ENCODE results near the gene TSPAN32. TPM values are rescaled to one million over a fixed set of nuclear protein-coding genes. Genes with fewer than 3 reads are reported as not detected.

Gene TSPAN32
- total and polyA plus RNA-seq, 2 donors (not counting 3 experiments of a cell fraction or from before 2014, with no cell fraction given) = not detected

- dilution Hi-C loops (cut with MboI; ENCODE audit: extremely low pct_ligation_motif_present, low sequenced_read_pairs) = no loop called here
- Histone ChIP-seq H3K4me3 (replicated peaks in 1 of 3; ENCODE audit: insufficient read depth in 1 of 3, low read depth in 1 of 3, low read length in 3 of 3) (no peak overlapping the region), H3K9me3 (replicated peaks; ENCODE audit: control insufficient read depth, insufficient read depth, low read length) (no peaks in the 10 kb centered on the region), H3K27ac (ENCODE audit: insufficient read depth, low read depth, low read length) (no peak overlapping the region), H3K79me2 (ENCODE audit: control insufficient read depth, insufficient read depth, low read length) (no peaks in the 10 kb centered on the region), H3K9me1 (replicated peaks; ENCODE audit: control insufficient read depth, extremely low read depth, insufficient read depth, low read length) (no peaks in the 10 kb centered on the region), H3K36me3 (ENCODE audit: control insufficient read depth in 2 of 2, extremely low read depth in 1 of 2, insufficient read depth in 2 of 2, low read length in 2 of 2) (no peaks in the 10 kb centered on the region), H3K4me2 (ENCODE audit: insufficient read depth, low read length) (no peak overlapping the region), H2AFZ (ENCODE audit: low read depth, low read length) (no peak overlapping the region), H3K27me3 (ENCODE audit: control insufficient read depth in 2 of 2, insufficient read depth in 2 of 2, low read length in 2 of 2) (peaks cover 30 to 37% of the 10 kb centered on the region in 2 experiments), H3K9ac (replicated peaks; ENCODE audit: extremely low read depth, insufficient read depth, low read length) (no peak overlapping the region), H4K20me1 (replicated peaks; ENCODE audit: control insufficient read depth, extremely low read depth, insufficient read depth, low read length) (no peaks in the 10 kb centered on the region), H3K4me1 (ENCODE audit: control insufficient read depth, extremely low read depth, insufficient read depth, low read length) (no peaks in the 10 kb centered on the region)
- no peak for FAIRE-seq
- intact Hi-C loops (cut with micrococcal nuclease) = no loop called here
- no peak for DNase-seq (ENCODE audit: low read depth, low spot score)
- POLR2A ChIA-PET = no interaction called here
- TF ChIP-seq CTCF (IDR thresholded peaks at IDR 0.05; ENCODE audit: extremely low read depth in 1 of 2, insufficient read depth in 1 of 2, low read depth in 1 of 2, low read length in 2 of 2) (no peak), JUN (IDR thresholded peaks at IDR 0.05; ENCODE audit: borderline replicate concordance, insufficient read depth, insufficient read length, low read depth) (no peak), EZH2 (IDR thresholded peaks at IDR 0.05; ENCODE audit: borderline replicate concordance, low read depth, low read length, severe bottlenecking) (peak; percentile 87)
- BruUV-seq (replicated peaks) = no TSS peak
- CTCF ChIA-PET = interaction anchor here (0.9 kb wide), 1 partner anchor 12 kb away, joined by 3 read pairs; no protein-coding TSS in a partner anchor
Measured at GRCh38 chr11:2268729-2269600, 32.8 kb upstream of the TSPAN32 start.

Data from endothelial cell of umbilical vein (primary cell).